Measurements from ENCODE around the gene THAP7.

The THAP7 gene

GRCh38 chr22:21038405-21038804, 36.5 kb upstream of the THAP7 start:
- DNase-seq (ENCODE audit: insufficient read length, low spot score) = no peak
- no peak for TF ChIP-seq POLR2A (IDR thresholded peaks at IDR 0.05; ENCODE audit: low read depth, low read length)
- no peak for FAIRE-seq

GRCh38 chr22:21034989-21035388, 33.1 kb upstream of the THAP7 start:
- TF ChIP-seq POLR2A (IDR thresholded peaks at IDR 0.05; ENCODE audit: low read depth, low read length) = no peak
- FAIRE-seq = no peak
- no peak for DNase-seq (ENCODE audit: insufficient read length, low spot score)

- DNase-seq (ENCODE audit: insufficient read length, low spot score) (no peak), FAIRE-seq (no peak)
- no peak for TF ChIP-seq POLR2A (IDR thresholded peaks at IDR 0.05; ENCODE audit: low read depth, low read length)
Measured at GRCh38 chr22:21033895-21034294, 32.0 kb upstream of the THAP7 start.

- TF ChIP-seq POLR2A (IDR thresholded peaks at IDR 0.05; ENCODE audit: low read depth, low read length) = no peak
- FAIRE-seq (no peak), DNase-seq (ENCODE audit: insufficient read length, low spot score) (no peak)
Measured at GRCh38 chr22:21032868-21033688, 31.2 kb upstream of the THAP7 start.

GRCh38 chr22:21032037-21032867, 30.3 kb upstream of the THAP7 start, which contains the start of gene SLC7A4:
Gene SLC7A4, minus strand, starts transcription at chr22:21032561. Its CDS starts 749 bp downstream, at chr22:21031812.
- no peak for DNase-seq (ENCODE audit: insufficient read length, low spot score)
- no peak for TF ChIP-seq POLR2A (IDR thresholded peaks at IDR 0.05; ENCODE audit: low read depth, low read length)
- FAIRE-seq = no peak

- FAIRE-seq = no peak
Measured at GRCh38 chr22:21031545-21032036, 29.7 kb upstream of the THAP7 start.

GRCh38 chr22:21030621-21031544, 29.0 kb upstream of the THAP7 start:
- TF ChIP-seq POLR2A (IDR thresholded peaks at IDR 0.05; ENCODE audit: low read depth, low read length) = no peak
- no peak for FAIRE-seq
- DNase-seq (ENCODE audit: insufficient read length, low spot score) = no peak

More at GRCh38 chr22:21031545-21032036, 29.7 kb upstream of the THAP7 start:
- no peak for DNase-seq (ENCODE audit: insufficient read length, low spot score)
- no peak for TF ChIP-seq POLR2A (IDR thresholded peaks at IDR 0.05; ENCODE audit: low read depth, low read length)

GRCh38 chr22:21030032-21030431, 28.1 kb upstream of the THAP7 start:
- TF ChIP-seq POLR2A (IDR thresholded peaks at IDR 0.05; ENCODE audit: low read depth, low read length) = no peak
- DNase-seq (ENCODE audit: insufficient read length, low spot score) (no peak), FAIRE-seq (no peak)

- DNase-seq (ENCODE audit: insufficient read length, low spot score) = no peak
- no peak for FAIRE-seq
- no peak for TF ChIP-seq POLR2A (IDR thresholded peaks at IDR 0.05; ENCODE audit: low read depth, low read length)
Measured at GRCh38 chr22:21029486-21030025, 27.6 kb upstream of the THAP7 start.

GRCh38 chr22:21028277-21029251, 26.6 kb upstream of the THAP7 start:
- no peak for TF ChIP-seq POLR2A (IDR thresholded peaks at IDR 0.05; ENCODE audit: low read depth, low read length)
- DNase-seq (ENCODE audit: insufficient read length, low spot score) (no peak), FAIRE-seq (no peak)

- FAIRE-seq (peak; percentile 66), DNase-seq (ENCODE audit: insufficient read length, low spot score) (peak; percentile 31)
- TF ChIP-seq POLR2A (IDR thresholded peaks at IDR 0.05; ENCODE audit: low read depth, low read length) = no peak
Measured at GRCh38 chr22:21026783-21027692, 25.1 kb upstream of the THAP7 start.

All from H54 (cell line).